Mucosa of rectum (tissue), 2 donors: ENCODE results near the gene PIGK.
"Not testable (repeated sequence)": the region's sequence is repeated elsewhere in the genome, so short reads cannot be mapped to it uniquely, and the experiment has no call there.

Source experiments
- H3K27ac ChIP-seq, 2 donors: one replicate each; pipeline ENCODE4 v1.7.0; 2013; ENCODE audit warnings: inconsistent platforms in 2 of 2, low read depth in 2 of 2, low read length in 2 of 2
- H3K27me3 ChIP-seq, 2 donors: one replicate each; pipeline ENCODE4 v1.7.0; 2013; ENCODE audit warnings: low read length in 2 of 2; ENCODE audit not compliant: control insufficient read depth in 2 of 2, insufficient read depth in 2 of 2
- H3K36me3 ChIP-seq, 2 donors: one replicate each; pipeline ENCODE4 v1.7.0; 2013; ENCODE audit warnings: low read length in 2 of 2; ENCODE audit not compliant: control insufficient read depth in 2 of 2, insufficient read depth in 2 of 2
- H3K4me1 ChIP-seq, 2 donors: one replicate each; pipeline ENCODE4 v1.7.0; 2013; ENCODE audit warnings: low read length in 2 of 2, mild to moderate bottlenecking in 1 of 2; ENCODE audit not compliant: control insufficient read depth in 2 of 2, insufficient read depth in 2 of 2
- H3K4me3 ChIP-seq, 2 donors: one replicate each; pipeline ENCODE4 v1.7.0; 2013; ENCODE audit warnings: low read length in 2 of 2
- H3K9ac ChIP-seq, 2 donors: one replicate each; pipeline ENCODE4 v1.7.0; 2013; ENCODE audit warnings: low read length in 2 of 2, low read depth in 1 of 2, mild to moderate bottlenecking in 1 of 2
- H3K9me3 ChIP-seq, 2 donors: one replicate each; pipeline ENCODE4 v1.7.0; 2013; ENCODE audit warnings: low read length in 2 of 2; ENCODE audit not compliant: control insufficient read depth in 2 of 2
- donor health status: healthy.
- donor health status: Normal muscosa, but diverticular disease.

PIGK gene

DNA sequence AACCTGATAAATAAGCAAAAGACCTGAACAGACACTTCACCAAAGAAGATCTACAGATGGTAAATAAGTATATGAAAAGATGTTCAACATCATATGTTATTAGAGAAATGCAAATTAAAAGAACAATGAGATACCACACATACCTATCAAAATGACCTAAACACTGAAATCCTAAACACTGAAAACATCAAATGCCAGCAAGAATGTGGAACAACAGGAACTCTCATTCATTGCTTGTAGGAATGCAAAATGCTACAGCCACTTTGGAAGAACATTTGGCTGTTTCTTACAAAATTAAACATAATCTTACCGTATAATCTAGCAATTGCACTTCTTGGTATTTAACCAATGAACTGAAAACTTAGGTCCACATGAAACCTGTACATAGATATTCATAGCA lies 14.9 kb upstream of the PIGK start:
- H3K36me3 ChIP-seq: no peaks in the 10 kb centered on the region
- H3K27ac ChIP-seq: no peak overlapping the region
- H3K4me3 ChIP-seq: no peak overlapping the region
- H3K9me3 ChIP-seq: no peaks in the 10 kb centered on the region
- H3K27me3 ChIP-seq: no peaks in the 10 kb centered on the region
- H3K9ac ChIP-seq: no peak overlapping the region
- H3K4me1 ChIP-seq: no peaks in the 10 kb centered on the region

- Histone ChIP-seq H3K4me3 (no peak overlapping the region), H3K36me3 (no peaks in the 10 kb centered on the region), H3K4me1 (no peaks in the 10 kb centered on the region), H3K9ac (no peak overlapping the region), H3K27me3 (no peaks in the 10 kb centered on the region), H3K9me3 (no peaks in the 10 kb centered on the region), H3K27ac (no peak overlapping the region)
Measured at GRCh38 chr1:77232829-77233228, 13.6 kb upstream of the PIGK start.

DNA sequence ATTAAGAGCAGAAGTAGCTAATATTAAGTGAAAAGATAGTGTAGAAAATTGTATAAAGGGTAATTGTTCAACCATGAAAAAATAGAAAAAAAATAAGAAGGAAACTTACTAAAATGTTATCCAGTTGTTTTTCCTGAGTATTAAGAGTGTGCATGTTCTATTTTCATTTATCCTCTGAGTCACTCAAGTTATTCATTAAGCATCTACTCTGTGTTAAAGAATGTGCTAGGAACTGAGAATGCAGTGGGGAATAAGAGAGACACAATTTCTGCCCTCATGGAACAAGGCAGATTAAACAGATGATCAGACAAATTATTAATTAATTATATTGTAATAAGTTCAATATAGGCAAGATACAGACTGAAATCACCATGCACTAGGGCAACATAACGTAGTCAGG lies 10.8 kb upstream of the PIGK start:
- no peak overlapping the region for H3K4me3 ChIP-seq
- H3K9ac ChIP-seq: no peak overlapping the region
- H3K27ac ChIP-seq: no peak overlapping the region
- no peaks in the 10 kb centered on the region for H3K36me3 ChIP-seq
- H3K9me3 ChIP-seq: no peaks in the 10 kb centered on the region
- H3K27me3 ChIP-seq: no peaks in the 10 kb centered on the region
- H3K4me1 ChIP-seq: no peaks in the 10 kb centered on the region

- Histone ChIP-seq H3K36me3 (no peaks in the 10 kb centered on the region), H3K9ac (no peak overlapping the region), H3K4me1 (no peaks in the 10 kb centered on the region), H3K9me3 (no peaks in the 10 kb centered on the region), H3K27me3 (no peaks in the 10 kb centered on the region), H3K27ac (no peak overlapping the region), H3K4me3 (no peak overlapping the region)
Measured at GRCh38 chr1:77228836-77229235, 9.6 kb upstream of the PIGK start.

DNA sequence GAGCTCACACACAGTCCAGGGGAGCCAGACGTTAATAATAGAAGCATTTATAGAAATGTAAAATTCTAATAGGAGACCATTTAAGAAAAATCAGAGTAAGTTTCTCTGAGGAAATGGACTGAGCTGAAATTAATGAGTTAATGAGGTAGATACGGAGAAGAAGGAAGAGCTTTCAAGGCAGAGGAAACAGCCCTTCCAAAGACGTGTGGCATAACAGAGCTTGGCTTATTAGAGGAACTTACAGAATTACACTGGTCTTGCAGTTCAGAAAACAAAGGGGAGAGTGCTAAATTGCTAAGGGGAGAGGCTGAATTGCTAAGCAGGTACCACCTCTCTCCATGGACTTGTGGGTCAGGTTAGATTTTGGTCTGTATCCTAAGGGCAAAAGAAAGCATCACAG lies 8.2 kb upstream of the PIGK start:
- Histone ChIP-seq H3K9ac (no peak overlapping the region), H3K27ac (no peak overlapping the region), H3K27me3 (no peaks in the 10 kb centered on the region), H3K9me3 (no peaks in the 10 kb centered on the region), H3K4me1 (no peaks in the 10 kb centered on the region), H3K4me3 (no peak overlapping the region), H3K36me3 (no peaks in the 10 kb centered on the region)

GRCh38 chr1:77222496-77222895 lies 3.3 kb upstream of the PIGK start:
- H3K9ac ChIP-seq: no peak overlapping the region
- no peak overlapping the region for H3K27ac ChIP-seq

DNA sequence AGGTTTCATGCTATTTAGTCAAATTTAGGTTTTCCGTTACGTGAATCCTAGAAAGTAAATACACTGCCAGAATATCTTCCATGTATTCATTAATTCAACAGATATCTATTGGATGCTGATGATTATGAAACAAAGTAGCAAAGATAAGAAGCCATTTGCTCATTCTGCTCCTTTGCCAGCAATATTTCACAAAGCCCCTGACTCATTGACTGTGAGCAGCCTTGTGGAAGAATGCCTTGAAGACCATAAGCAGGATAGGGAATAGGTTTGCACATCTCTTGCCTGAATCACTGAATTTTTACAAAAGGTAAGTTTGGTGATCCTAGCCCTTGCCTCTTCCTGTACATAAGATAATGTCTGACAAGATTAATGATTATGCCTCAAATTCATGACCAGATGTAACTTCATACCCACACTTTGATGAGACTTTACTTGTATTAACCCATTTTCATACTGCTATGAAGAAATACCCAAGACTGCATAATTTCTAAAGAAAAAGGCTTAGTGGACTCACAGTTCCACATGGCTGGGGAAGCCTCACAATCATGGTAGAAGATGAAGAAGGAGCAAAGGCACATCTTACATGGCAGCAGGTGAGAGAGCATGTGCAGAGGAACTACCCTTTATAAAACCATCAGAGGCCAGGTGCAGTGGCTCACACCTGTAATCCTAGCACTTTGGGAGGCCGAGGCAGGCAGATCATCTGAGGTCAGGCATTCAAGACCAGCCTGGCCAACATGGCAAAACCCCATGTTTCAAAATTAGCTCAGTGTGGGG lies 1.6 kb upstream of the PIGK start:
- H3K4me1 ChIP-seq: no peaks in the 10 kb centered on the region
- H3K9ac ChIP-seq: no peak overlapping the region
- H3K27ac ChIP-seq: no peak overlapping the region
- H3K4me3 ChIP-seq: no peak overlapping the region
- H3K9me3 ChIP-seq: no peaks in the 10 kb centered on the region
- H3K27me3 ChIP-seq: no peaks in the 10 kb centered on the region
- no peaks in the 10 kb centered on the region for H3K36me3 ChIP-seq

More at GRCh38 chr1:77222496-77222895, 3.3 kb upstream of the PIGK start:
- Histone ChIP-seq H3K27me3 (no peaks in the 10 kb centered on the region), H3K9me3 (no peaks in the 10 kb centered on the region), H3K4me3 (no peak overlapping the region), H3K4me1 (no peaks in the 10 kb centered on the region), H3K36me3 (no peaks in the 10 kb centered on the region)

DNA sequence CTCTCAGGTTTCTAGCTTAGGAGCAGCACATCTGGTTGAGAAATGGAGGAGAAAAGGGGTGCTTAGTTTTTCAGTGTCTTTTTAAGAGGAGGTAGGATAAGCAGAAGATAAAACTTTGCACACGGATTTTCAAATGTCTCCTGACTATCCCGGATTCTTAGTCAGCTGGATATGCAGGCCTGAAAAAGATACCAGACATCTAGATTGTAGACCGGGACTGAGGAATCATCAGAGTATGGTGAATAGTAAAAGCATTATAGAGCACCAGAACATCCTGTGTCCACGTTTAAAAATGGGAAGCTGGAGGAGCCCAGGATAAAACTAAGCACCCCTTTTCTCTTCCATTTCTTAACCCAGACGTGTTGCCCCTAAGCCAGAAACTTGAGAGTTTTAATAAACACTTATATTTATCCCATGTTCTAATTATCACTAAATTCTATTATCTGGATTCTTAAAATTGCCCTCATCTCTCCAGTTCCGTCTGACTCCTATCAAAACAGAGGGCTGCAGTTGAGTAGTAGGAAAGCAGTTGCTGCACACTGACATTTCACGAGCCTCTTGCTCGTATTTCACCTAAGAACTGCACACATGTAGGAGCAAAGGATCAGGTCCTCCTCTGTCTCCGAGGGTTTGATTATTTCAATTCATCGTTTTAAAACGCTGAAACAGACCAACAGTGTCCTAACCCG lies 609 bp downstream of the PIGK start:
- H3K4me3 ChIP-seq: peak overlapping the region; percentile 97 to 99
- H3K4me1 ChIP-seq: no peaks in the 10 kb centered on the region
- peak overlapping the region; percentile 90 to 97 for H3K9ac ChIP-seq
- no peaks in the 10 kb centered on the region for H3K27me3 ChIP-seq
- H3K27ac ChIP-seq: peak overlapping the region; percentile 71 to 73
- no peaks in the 10 kb centered on the region for H3K9me3 ChIP-seq
- H3K36me3 ChIP-seq: no peaks in the 10 kb centered on the region

- not testable (repeated sequence) for H3K27ac ChIP-seq, H3K36me3 ChIP-seq, H3K4me3 ChIP-seq, H3K9ac ChIP-seq, H3K27me3 ChIP-seq, H3K9me3 ChIP-seq, H3K4me1 ChIP-seq
Measured at GRCh38 chr1:77204043-77204442, 15.2 kb downstream of the PIGK start.

DNA sequence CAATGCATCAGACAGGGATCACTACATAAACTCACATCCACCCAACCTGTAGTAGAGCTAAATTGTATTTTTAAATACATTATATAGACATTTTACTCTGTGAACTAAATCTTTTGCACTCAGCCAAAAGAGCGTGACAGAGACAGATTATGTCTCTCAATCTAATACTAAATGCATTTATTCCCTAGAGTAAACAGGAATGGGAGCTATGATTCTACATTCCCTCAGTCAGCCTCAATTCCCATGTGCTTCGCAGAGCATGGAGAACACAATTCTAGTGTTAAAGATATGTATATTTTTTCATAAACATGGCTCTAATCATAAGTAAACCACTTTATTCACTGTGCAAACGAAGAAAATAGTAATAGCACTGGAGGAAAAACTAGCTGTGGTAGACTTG lies 16.5 kb downstream of the PIGK start:
- Histone ChIP-seq H3K9me3 (no peaks in the 10 kb centered on the region), H3K27ac (no peak overlapping the region)

More for the DNA sequence above, 16.5 kb downstream of the PIGK start:
- H3K36me3 ChIP-seq: no peaks in the 10 kb centered on the region
- no peaks in the 10 kb centered on the region for H3K4me1 ChIP-seq
- H3K27me3 ChIP-seq: no peaks in the 10 kb centered on the region
- no peak overlapping the region for H3K4me3 ChIP-seq
- H3K9ac ChIP-seq: no peak overlapping the region
